HEK293 (cell line): Measurements from ENCODE around the gene USP24.

Experiments
- CTCF ChIP-seq: fragments of 450-650 bp; formaldehyde crosslinking; IDR thresholded peaks from 2 replicates; pipeline ENCODE4 v1.5.1; 2016; ENCODE audit warnings: missing biosample characterization, missing genetic modification characterization
- SP2 ChIP-seq: fragments of 450-650 bp; formaldehyde crosslinking; IDR thresholded peaks from 2 replicates; pipeline ENCODE4 v1.5.1; 2016; ENCODE audit warnings: missing biosample characterization, missing genetic modification characterization
- ZFP3 ChIP-seq: fragments of 450-650 bp; formaldehyde crosslinking; IDR thresholded peaks from 2 replicates; pipeline ENCODE4 v1.5.1; 2016; ENCODE audit warnings: low read depth, missing biosample characterization, missing genetic modification characterization
- ZNF133 ChIP-seq: fragments of 450-650 bp; formaldehyde crosslinking; IDR thresholded peaks from 2 replicates; pipeline ENCODE4 v1.5.1; 2016; ENCODE audit warnings: missing biosample characterization, missing genetic modification characterization
- ZNF148 ChIP-seq: fragments of 450-650 bp; formaldehyde crosslinking; IDR thresholded peaks from 2 replicates; pipeline ENCODE4 v1.5.0; 2017; ENCODE audit warnings: missing biosample characterization, missing genetic modification characterization, borderline replicate concordance
- ZNF214 ChIP-seq: fragments of 450-650 bp; formaldehyde crosslinking; IDR thresholded peaks from 2 replicates; pipeline ENCODE4 v1.5.1; 2017; ENCODE audit warnings: missing biosample characterization, mild to moderate bottlenecking, missing genetic modification characterization, borderline replicate concordance
- ZNF274 ChIP-seq, 2 experiments: fragments of 200-500 bp in 1 of 2; fragments of 450-650 bp in 1 of 2; sonication (Bioruptor generic) in 1 of 2; formaldehyde crosslinking in 1 of 2; IDR thresholded peaks; 2 replicates each; pipeline versions ENCODE4 v1.5.1 to v1.6.1; 2014 to 2016; ENCODE audit warnings: borderline replicate concordance in 1 of 2, inconsistent platforms in 1 of 2, low read length in 1 of 2, missing biosample characterization in 1 of 2, missing genetic modification characterization in 1 of 2
- ZNF610 ChIP-seq: fragments of 450-650 bp; formaldehyde crosslinking; IDR thresholded peaks from 2 replicates; pipeline ENCODE4 v1.5.1; 2016; ENCODE audit warnings: missing biosample characterization, missing genetic modification characterization, borderline replicate concordance
- ZNF624 ChIP-seq: fragments of 450-650 bp; formaldehyde crosslinking; IDR thresholded peaks from 2 replicates; pipeline ENCODE4 v1.5.1; 2017; ENCODE audit warnings: missing biosample characterization, missing genetic modification characterization
- ZNF654 ChIP-seq: fragments of 450-650 bp; formaldehyde crosslinking; IDR thresholded peaks from 2 replicates; pipeline ENCODE4 v1.5.1; 2016; ENCODE audit warnings: low read depth, missing biosample characterization, missing genetic modification characterization
- ZNF670 ChIP-seq: fragments of 450-650 bp; formaldehyde crosslinking; IDR thresholded peaks from 2 replicates; pipeline ENCODE4 v1.5.1; 2016; ENCODE audit warnings: missing biosample characterization, missing genetic modification characterization, low read depth
- TF ChIP-seq, protein P1 (sequence below): fragments of 450-650 bp; formaldehyde crosslinking; IDR thresholded peaks from 2 replicates; pipeline ENCODE4 v1.5.1; 2016; ENCODE audit warnings: missing biosample characterization, missing genetic modification characterization, low read depth

DNA sequence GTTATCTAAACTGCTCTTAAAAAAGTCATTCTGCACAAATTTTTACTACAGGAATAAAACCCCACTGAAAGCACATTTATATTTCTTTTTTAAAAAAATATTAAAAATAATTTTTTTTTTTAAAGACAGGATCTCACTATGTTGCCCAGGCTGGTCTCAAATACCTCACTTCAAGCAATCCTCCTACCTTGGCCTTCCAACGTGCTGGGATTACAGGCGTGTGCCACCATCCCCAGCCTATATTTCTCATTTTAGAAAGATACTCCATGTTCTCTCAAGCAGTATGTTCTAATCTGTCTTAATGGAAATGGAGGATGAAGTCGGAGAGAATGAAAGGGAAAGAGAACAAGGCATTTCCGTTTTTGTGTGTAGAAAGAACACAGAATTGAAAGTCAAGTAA is 17.1 kb downstream of the USP24 start:
- TF ChIP-seq ZNF148 (tag by site-specific recombination) (no peak), CTCF (tag by site-specific recombination) (no peak), ZFP3 (tag by site-specific recombination) (no peak), ZNF670 (no peak), ZNF133 (no peak), ZNF624 (tag by site-specific recombination) (no peak), SP2 (no peak), ZNF274 (IDR thresholded peaks at IDR 0.05; ENCODE audit: low read length) (no peak), ZNF274 (tag by site-specific recombination; IDR thresholded peaks at IDR 0.05; ENCODE audit: borderline replicate concordance) (no peak), ZNF654 (tag by site-specific recombination) (no peak), ZNF214 (tag by site-specific recombination) (no peak), ZNF610 (tag by site-specific recombination) (no peak)
- TF ChIP-seq, protein P1, sequence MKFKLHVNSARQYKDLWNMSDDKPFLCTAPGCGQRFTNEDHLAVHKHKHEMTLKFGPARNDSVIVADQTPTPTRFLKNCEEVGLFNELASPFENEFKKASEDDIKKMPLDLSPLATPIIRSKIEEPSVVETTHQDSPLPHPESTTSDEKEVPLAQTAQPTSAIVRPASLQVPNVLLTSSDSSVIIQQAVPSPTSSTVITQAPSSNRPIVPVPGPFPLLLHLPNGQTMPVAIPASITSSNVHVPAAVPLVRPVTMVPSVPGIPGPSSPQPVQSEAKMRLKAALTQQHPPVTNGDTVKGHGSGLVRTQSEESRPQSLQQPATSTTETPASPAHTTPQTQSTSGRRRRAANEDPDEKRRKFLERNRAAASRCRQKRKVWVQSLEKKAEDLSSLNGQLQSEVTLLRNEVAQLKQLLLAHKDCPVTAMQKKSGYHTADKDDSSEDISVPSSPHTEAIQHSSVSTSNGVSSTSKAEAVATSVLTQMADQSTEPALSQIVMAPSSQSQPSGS = no peak
